HG03342 (cell line): ENCODE measurements around the gene SCN11A.
"Not testable (repeated sequence)": the region's sequence is repeated elsewhere in the genome, so short reads cannot be mapped to it uniquely, and the experiment has no call there.

ENCODE experiments used
- ATAC-seq: cut with Tn5 transposase; IDR thresholded peaks from one replicate; pipeline ENCODE4 v1.9.1; 2021; ENCODE audit warnings: mild to moderate bottlenecking, moderate library complexity; ENCODE audit not compliant: unreplicated experiment

SCN11A gene

GRCh38 chr3:39067286-39067685 is 15.5 kb upstream of the SCN11A start:
- no peak for ATAC-seq

GRCh38 chr3:39065197-39065596 is 13.5 kb upstream of the SCN11A start:
- ATAC-seq, result peak; percentile 98

GRCh38 chr3:39064646-39065045 is 12.9 kb upstream of the SCN11A start:
- ATAC-seq, result no peak

- no peak for ATAC-seq
These were observed 11.4 kb upstream of the SCN11A start for GRCh38 chr3:39063143-39063542.

GRCh38 chr3:39062180-39062579 is 10.4 kb upstream of the SCN11A start:
- ATAC-seq, result no peak

- ATAC-seq, result not testable (repeated sequence)
These were observed 9.5 kb upstream of the SCN11A start for GRCh38 chr3:39061228-39061627.

GRCh38 chr3:39056151-39056550 is 4.4 kb upstream of the SCN11A start:
- ATAC-seq, result no peak

GRCh38 chr3:39053696-39054095 is 2.0 kb upstream of the SCN11A start:
- ATAC-seq, result no peak

- no peak for ATAC-seq
These were observed 839 bp upstream of the SCN11A start for GRCh38 chr3:39052583-39052982.

GRCh38 chr3:39050029-39050428 is 1.7 kb downstream of the SCN11A start:
- peak; percentile 23 for ATAC-seq

- no peak for ATAC-seq
These were observed 13.6 kb downstream of the SCN11A start for GRCh38 chr3:39038165-39038564.

- no peak for ATAC-seq
These were observed 22.2 kb downstream of the SCN11A start for GRCh38 chr3:39029556-39029955.

GRCh38 chr3:39028546-39028945 is 23.2 kb downstream of the SCN11A start:
- no peak for ATAC-seq

GRCh38 chr3:39025222-39025970 is 26.3 kb downstream of the SCN11A start:
- no peak for ATAC-seq

- ATAC-seq, result no peak
These were observed 27.2 kb downstream of the SCN11A start for GRCh38 chr3:39024497-39024896.

GRCh38 chr3:39022286-39022630 is 29.5 kb downstream of the SCN11A start:
- ATAC-seq, result no peak

GRCh38 chr3:39021465-39022285 is 30.1 kb downstream of the SCN11A start:
- ATAC-seq, result no peak

- no peak for ATAC-seq
These were observed 30.7 kb downstream of the SCN11A start for GRCh38 chr3:39021029-39021428.

- ATAC-seq, result no peak
These were observed 32.4 kb downstream of the SCN11A start for GRCh38 chr3:39019299-39019698.

- no peak for ATAC-seq
These were observed 36.3 kb downstream of the SCN11A start for GRCh38 chr3:39015418-39015817.

GRCh38 chr3:39013921-39014509 is 37.7 kb downstream of the SCN11A start:
- no peak for ATAC-seq

GRCh38 chr3:39013289-39013688 is 38.5 kb downstream of the SCN11A start:
- ATAC-seq, result no peak
